ENCODE results near the gene FBXL17.
"Not testable (repeated sequence)": the region's sequence is repeated elsewhere in the genome, so short reads cannot be mapped to it uniquely, and the experiment has no call there.

The FBXL17 gene

DNA sequence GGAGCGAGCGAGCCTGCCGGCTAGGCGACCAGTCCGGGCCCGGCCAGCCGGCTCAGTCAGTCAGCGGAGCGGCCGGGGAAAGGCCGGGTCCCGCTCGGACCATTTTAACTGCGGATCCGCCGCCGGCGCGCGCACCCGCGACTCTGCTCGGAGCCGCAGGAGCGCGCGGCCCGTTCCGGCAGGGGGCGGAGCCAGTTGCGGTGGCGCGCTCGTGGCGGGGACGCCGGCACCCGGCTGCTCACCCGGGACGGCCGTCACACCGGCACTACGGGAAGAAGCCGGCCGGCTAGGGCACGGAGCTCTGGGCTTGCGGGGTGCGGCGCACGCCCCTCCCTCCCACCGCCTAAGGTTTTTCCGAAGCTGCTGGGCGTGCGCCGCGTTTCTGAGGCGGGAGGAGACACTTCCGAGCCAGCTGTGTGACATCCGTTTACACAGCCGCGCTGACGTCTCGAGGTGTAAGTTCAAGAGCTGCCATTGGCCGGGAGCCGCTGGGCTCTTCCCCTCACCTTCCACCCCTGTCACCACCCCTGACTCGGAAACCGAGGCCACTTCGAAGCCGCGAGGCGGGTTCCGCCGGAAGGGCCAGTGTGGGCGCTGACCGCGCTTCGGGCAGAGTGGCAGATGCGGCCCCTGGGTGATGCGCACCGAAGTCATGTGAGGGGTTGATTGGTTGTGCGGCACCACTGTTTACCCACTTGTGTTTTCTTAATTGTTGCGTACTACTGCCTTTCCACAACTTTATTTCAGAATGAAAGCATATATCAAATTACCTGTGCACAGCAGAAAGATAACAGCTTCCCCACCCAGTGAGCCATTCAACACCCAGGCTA lies at the start of gene FBXL17:
TSS of gene FBXL17 (minus strand) at position 145 of the 830 bp plus-strand sequence.
- DNase-seq: peak; percentile 91 to 95

DNA sequence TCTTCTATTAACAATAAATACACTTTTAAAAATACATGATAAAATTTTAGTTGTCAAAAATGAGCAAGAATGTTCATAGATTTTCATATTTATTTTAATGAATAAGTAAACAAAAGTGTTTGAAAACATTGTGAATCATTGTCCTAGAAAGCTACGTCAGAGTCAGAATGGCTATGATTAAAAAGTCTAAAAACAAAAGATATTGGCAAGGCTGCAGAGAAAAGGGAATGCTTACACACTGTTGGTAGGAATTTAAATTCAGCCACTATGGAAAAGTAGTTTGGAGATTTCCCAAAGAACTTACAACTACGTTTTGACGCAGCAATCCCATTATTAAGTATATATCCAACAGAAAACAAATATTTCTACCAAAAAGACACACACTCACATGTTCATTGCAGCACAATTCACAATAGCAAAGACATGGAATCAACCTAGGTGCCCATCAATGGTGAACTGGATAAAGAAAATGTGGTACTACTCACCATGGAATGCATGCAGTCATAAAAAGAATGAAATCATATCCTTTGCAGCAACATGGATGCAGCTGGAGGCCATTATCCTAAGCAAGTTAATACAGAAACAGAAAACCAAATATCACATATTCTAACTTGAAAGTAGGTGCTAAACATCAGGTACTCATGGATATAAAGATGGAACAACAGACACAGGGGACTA lies 49.2 kb upstream of the FBXL17 start:
- no peak for DNase-seq

DNA sequence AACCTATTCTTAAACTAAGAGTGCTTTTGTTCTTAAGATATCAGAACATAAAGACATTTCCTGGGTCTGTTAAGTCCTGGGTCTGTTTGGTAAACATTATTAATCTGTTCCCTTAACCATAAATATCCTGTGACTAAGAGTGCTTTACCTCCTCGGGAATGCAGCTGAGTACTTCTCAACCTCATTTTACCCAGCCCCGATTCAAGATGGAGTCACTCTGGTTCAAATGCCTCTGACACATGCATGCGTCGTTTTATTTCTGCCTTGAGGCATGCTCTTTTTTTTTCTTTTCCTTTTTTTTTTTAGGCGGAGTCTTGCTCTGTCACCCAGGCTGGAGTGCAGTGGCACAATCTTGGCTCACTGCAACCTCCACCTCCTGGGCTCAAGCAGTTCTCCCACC lies 39.8 kb upstream of the FBXL17 start:
- DNase-seq: no peak

DNA sequence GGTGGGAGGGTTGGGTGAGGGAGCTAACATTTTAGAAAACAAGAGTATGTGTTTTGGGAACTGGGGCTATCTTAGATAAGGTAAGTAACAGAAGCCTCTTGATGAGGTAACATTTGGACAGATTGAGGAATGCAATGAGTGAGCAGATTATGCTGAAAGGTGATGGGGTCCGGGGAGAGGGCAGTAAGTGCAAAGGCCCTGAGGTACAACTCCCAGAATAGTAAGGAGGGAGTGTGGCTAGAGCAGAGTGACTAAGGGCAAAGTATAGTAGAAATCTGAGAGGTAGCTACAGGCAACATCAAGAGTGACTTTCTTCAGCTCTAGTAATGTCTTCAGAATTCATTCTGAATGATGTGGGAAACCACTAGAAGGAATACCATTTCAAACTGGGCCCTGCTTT lies 38.9 kb upstream of the FBXL17 start:
- no peak for DNase-seq

- no peak for DNase-seq
These were observed 38.3 kb upstream of the FBXL17 start for GRCh38 chr5:108420158-108420557.

- DNase-seq: no peak
These were observed 36.3 kb upstream of the FBXL17 start for GRCh38 chr5:108418197-108418596.

GRCh38 chr5:108417166-108417670 lies 35.3 kb upstream of the FBXL17 start:
- no peak for DNase-seq

DNA sequence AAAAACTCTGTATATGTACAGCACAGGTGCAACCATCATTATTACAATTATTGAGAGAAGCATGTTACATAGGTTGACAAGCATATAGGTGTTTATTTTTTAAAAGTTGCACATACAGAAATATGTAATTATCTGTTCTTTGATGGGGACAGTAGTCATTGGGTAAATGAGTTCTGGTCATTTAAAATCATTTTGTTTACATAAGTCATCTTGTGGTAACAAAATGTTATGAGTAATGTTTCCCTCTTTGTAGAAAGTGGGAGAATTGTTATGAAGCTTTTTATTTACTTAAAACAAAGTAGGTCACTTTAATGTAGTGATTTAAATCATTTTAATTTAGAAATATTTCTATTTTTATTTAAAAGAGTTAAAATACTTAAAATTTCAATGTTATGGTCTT lies 33.8 kb upstream of the FBXL17 start:
- no peak for DNase-seq

GRCh38 chr5:108409786-108410185 lies 27.9 kb upstream of the FBXL17 start:
- no peak for DNase-seq

- not testable (repeated sequence) for DNase-seq
These were observed 23.3 kb upstream of the FBXL17 start for GRCh38 chr5:108405201-108405600.

DNA sequence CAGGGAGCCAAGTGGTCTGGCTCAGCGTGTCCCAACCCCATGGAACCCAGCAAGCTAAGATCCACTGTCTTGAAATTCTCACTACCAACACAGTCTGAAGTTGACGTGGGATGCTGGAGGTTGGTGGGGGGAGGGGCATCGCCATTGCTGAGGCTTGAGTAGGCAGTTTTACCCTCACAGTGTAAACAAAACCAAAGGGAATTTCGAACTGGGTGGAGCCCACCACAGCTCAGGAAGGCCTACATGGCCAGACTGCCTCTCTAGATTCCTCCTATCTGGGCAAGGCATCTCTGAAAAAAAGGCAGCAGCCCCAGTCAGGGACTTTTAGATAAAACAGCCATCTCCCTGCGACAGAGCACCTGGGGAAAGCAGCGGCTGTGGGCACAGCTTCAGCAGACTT lies 17.1 kb upstream of the FBXL17 start:
- DNase-seq: no peak

DNA sequence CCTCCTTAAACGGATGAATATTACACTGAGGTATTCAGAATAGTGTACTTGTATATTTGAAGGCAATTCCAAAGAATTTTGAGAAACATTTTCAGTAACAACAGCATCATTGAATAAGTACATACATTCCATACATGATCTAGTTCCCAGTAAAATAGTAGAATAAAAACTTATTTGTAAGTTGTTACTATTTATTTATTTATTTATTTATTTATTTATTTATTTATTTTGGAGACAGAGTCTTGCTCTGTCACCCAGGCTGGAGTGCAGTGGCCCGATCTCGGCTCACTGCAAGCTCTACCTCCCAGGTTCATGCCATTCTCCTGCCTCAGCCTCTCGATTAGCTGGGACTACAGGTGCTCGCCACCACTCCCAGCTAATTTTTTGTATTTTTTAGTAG lies 14.9 kb upstream of the FBXL17 start:
- DNase-seq: not testable (repeated sequence)

- no peak for DNase-seq
These were observed 5.9 kb upstream of the FBXL17 start for GRCh38 chr5:108387758-108388157.

- DNase-seq: no peak
These were observed 4.6 kb upstream of the FBXL17 start for GRCh38 chr5:108386345-108387061.

DNA sequence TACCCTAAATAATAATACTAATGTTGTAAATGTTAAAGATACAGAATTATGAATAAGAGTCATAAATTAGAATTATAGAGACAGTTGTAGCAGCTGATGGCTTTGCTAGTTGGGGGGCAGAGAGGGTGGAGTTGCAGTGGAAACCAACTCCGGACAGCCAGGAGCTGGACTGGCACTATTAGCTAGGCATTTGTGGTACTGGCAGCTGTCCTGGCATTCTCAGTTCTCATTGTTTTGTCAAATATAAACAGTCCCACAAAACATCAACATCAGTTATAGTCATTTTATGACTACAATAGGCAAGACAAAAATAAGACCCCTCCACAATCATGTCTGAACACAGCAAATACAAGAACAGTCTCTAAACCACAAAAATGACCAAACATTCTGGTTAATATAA lies 2.8 kb upstream of the FBXL17 start:
- DNase-seq: no peak

DNA sequence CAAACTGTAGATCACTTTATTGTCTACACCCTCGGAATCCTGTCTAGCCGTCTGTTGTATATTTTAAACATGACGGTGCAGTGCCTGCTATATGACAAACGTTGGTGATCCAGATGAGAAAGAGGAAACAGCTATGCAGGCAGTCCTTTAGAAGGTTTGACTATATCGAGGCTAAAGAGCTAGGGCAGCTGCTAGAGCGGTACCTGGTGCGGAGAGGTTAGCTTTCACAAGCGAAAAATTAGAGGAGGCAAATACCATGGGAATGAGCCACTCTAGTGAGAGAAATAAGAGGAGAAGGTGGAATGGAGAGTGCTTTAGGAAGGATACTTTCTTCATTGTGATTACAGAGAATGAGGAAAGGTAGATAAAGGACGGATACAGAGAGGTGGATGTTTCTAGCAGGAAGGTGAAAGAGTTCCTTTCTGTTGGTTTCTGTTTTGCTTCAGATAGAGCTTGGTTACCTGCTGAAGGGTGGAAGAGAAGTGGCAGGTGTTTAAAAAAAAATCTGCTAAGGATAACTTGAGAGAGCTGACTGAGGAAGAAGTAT lies 959 bp upstream of the FBXL17 start:
- peak in 1 of 2 donors; percentile 28 for DNase-seq

DNA sequence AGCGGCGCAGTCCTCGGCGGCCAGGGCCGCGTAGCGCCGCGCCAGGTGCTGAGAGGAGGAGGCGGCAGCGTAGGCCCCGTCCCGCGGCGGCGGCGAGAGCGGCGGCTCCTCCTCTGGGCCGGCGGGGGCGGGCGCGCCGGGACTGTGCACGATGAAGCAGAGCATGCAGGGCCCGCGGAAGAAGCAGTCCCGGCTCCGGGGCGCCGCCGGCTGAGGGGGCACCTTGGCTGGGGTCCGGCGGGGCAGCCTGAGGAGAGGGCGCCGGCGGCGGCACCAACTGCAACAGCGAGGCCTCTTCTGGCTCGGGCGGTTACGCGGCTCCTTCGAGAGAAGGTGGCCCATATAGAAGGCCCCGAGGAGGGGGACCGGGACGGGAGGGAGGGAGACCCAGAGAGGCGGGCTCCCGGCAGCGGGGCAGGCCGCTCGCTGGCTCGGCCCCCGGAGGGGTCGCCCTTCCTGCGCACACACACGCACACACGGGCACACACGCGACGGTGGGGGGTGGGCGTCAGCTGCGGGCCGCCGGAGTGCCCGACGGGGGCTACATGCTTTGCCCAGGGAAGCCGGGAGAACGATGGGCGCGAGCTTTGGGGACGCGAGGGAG lies 446 bp downstream of the FBXL17 start:
- DNase-seq: peak; percentile 56 to 57

- DNase-seq: peak; percentile 36 to 71
These were observed 1.2 kb downstream of the FBXL17 start for GRCh38 chr5:108380531-108381349.

- peak; percentile 6 to 9 for DNase-seq
These were observed 2.0 kb downstream of the FBXL17 start for GRCh38 chr5:108379722-108380530.

DNA sequence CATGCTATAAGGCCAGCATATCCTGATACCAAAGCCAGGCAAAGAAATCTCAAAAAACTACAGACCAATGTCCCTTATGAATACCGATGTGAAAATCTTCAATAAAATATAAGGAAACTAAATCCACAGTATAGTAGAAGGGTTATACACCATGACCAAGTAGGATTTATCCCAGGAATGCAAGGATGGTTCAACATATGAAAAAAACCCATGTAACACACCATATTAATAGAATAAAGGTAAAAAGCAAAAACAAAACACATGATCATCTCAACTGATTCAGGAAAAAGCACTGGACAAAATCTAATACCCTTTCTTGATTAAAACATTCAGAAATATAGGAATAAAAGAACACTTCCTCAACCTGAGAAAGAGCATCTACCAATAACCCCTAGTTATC lies 6.1 kb downstream of the FBXL17 start:
- DNase-seq: no peak

- no peak for DNase-seq
These were observed 8.5 kb downstream of the FBXL17 start for GRCh38 chr5:108373426-108373825.
